Measurements from ENCODE around the gene HAP1.

DNA sequence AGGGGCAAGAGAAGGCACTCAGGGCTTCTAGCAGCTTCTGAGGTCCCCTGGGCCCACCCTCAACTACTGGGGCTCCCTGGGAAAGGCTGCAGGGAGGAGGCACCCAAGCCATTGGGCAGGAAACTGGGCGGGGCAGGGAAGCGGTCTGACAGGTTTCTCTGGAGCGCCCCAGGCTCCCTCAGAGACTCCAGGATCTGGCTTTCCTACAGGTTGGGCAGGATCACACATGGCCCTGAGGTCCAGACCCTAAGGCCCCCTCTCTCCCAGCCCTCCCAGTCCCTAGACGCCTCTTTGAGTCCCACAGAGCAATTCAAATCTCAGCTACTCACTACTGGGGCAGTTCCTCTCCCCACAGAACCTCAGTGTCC, 37.8 kb upstream of the HAP1 start:
- TF ChIP-seq, protein P1, sequence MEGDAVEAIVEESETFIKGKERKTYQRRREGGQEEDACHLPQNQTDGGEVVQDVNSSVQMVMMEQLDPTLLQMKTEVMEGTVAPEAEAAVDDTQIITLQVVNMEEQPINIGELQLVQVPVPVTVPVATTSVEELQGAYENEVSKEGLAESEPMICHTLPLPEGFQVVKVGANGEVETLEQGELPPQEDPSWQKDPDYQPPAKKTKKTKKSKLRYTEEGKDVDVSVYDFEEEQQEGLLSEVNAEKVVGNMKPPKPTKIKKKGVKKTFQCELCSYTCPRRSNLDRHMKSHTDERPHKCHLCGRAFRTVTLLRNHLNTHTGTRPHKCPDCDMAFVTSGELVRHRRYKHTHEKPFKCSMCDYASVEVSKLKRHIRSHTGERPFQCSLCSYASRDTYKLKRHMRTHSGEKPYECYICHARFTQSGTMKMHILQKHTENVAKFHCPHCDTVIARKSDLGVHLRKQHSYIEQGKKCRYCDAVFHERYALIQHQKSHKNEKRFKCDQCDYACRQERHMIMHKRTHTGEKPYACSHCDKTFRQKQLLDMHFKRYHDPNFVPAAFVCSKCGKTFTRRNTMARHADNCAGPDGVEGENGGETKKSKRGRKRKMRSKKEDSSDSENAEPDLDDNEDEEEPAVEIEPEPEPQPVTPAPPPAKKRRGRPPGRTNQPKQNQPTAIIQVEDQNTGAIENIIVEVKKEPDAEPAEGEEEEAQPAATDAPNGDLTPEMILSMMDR (IDR thresholded peaks at IDR 0.05) = no peak
- no peak for TF ChIP-seq POLR2A (IDR thresholded peaks at IDR 0.05)
